T follicular helper cell (primary cell): Measurements from ENCODE around the gene REEP1.

ENCODE experiments used
- DNase-seq: peaks from one replicate; pipeline ENCODE4 v3.0.0-alpha.2; 2020; ENCODE audit warnings: low read depth

Gene REEP1

GRCh38 chr2:86305915-86306254 lies 31.5 kb downstream of the REEP1 start:
- no peak for DNase-seq

- no peak for DNase-seq
These were observed 32.1 kb downstream of the REEP1 start for GRCh38 chr2:86305195-86305914.

GRCh38 chr2:86304416-86304815 lies 33.0 kb downstream of the REEP1 start:
- DNase-seq = no peak

- no peak for DNase-seq
These were observed 35.1 kb downstream of the REEP1 start for GRCh38 chr2:86302320-86302719.

GRCh38 chr2:86301711-86302202 lies 35.7 kb downstream of the REEP1 start:
- DNase-seq = no peak

DNA sequence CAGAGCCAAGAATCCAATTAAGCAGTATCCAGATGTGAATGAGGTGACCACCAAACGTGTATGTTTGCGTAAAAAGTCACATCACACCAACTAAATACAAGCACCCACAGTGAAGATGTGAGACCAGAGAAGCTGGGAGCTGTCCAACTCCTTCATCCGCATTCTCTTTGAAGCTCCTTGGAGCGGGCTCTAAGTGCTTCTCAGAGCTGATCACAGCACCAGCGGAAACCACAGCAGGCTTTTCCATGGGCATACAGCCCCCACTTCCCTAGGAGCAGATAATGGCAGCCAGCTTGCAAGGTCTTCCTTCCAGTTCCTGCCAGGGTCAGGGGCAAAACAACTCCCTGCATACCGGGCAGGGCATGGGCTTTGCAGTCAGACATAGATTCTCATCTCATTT lies 36.4 kb downstream of the REEP1 start:
- no peak for DNase-seq

GRCh38 chr2:86300496-86300895 lies 36.9 kb downstream of the REEP1 start:
- DNase-seq = no peak

DNA sequence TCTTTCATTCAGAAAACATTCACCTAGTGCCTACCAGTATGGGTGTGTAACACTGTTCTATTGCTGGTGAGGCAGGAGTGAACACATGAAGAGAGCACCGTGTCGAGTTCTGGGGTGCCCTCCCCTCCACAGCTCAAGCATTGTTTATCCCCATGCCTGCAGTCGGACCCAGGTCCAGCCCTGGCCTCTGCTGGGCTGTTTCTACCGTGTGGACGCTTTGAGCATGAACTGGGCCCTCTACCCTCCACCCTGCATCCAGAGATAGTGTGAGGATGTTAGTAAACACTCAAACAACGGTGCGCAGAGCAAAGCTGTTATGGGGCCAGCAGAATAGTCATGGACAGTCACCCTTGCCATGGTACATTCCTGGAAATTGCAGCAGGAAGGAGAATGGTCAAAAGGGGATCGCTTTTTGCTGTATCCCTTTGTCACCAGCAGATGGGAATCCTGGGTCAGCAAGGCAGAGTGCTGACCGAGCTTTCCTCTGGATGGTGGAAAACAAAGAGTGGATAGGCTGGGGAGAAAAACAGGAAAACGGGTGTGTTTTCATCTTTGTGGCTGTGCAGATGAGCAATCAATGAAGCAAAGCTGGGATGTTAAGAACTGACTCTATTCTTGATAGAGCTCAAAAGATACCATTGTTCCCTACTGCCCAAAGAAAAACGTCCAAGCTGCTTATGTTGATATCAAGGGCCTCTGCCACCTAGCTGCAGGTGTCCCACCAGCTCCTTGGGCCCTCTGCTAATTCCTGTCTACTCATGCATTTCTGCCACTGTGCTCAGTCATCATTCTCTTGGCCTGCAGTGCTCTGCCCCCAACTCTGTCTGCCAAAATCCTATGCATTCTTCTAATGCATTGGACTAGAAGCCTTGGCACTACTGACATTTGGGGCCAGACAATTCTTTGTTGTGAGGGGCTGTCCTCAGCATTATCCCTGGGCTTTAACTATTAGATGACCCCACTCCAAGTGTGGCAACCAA lies 38.7 kb downstream of the REEP1 start:
- DNase-seq = no peak

DNA sequence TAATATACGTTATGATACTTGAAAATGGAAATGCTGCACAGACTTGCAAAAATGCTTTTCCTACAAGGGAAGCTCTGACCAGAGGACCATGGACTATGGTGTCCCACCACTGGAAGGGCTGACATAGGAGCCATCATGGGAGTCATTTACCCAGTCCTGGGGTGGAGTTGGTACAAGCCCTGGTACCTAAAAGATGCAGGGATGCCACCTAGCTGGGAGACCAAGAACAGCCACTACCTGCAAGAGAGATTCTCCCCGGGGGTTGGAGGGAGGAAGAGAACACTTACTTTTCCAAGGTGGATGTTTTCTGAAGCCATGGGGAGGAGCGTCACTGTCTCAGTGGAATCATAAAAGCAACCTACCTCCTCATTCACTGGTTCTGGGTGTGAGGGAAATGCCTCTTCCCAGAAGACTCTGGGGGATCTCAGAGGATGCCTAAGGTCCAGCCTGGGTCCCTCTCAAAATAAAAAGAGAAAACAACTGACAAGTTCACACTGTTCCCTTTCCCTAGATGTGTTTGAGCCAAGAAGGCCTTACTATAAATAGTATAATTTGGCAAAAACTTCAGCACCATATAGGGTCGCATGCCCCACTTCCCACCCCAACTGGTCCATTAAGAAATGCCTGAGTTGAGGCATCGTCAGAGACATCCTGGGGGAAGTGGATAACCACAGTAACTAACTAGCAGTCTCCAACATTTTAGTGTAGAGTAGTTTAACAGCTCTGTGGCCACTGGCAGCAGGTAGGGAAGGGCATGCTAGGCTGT lies 39.9 kb downstream of the REEP1 start:
- DNase-seq = no peak

GRCh38 chr2:86296947-86297346 lies 40.5 kb downstream of the REEP1 start:
- no peak for DNase-seq

DNA sequence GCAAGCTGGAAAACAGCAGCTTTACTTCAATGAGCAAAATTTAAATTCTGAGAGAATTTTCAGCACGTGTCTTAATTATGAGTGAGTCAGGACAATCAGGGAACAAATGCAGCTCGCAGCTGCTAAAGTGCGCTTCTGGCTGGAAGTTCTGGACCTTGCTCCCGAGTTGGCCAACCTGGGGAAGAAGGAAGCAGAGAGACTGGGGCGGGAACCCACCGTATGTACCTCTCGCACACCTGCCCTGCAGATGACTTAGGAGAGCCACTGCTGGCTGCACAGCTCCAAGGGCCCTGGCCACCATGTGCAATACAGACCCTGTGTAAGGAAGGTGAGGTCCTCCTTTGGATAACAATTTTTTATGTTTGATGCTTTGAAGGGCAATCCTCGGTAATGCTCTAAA lies 42.4 kb downstream of the REEP1 start:
- DNase-seq = no peak

- DNase-seq = no peak
These were observed 43.8 kb downstream of the REEP1 start for GRCh38 chr2:86293612-86294011.

DNA sequence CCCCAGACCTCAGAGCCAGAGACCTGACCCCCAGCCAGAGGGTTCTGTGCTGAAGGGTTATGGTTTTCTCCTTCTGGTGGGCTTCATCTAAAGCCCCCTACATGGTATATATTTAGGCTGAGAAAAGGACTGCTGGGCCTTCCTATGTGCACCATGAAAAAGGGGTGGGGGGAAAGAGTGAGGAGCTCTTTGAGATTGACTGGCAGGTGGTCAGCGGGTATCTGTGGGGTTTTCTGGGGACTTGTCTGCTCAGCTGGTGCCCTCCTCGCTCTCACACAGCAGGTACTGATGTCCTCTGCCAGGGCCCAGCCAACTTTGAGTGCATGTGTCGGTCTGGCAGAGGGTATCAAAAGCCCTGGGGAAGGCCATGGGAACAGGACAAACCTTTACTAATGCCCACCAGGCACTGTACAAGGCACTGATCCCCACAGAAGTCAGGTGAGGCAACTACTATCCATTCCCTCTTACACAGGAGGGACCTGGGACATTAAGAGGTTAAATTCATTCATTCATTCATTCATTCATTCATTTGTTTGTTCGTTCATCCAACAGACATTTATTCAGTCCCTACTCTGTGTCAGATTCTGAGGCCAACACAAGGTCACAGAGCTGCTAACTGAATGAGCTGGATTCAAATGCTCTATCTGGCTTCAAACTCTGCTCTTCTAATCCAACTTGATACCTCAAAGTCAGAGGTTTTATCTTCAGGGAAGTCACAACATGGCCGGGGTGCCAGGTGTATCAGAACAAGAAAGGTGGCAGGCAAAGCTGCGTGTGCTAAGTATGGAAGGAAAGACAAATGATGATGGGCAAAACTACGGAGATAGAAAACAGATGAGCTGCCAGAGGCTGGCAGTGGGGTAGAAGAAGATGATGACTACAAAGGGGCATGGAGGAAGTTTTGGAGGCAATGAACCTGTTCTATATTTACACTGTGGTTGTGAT lies 44.6 kb downstream of the REEP1 start:
- no peak for DNase-seq

- DNase-seq = no peak
These were observed 46.1 kb downstream of the REEP1 start for GRCh38 chr2:86291328-86291662.

- DNase-seq = no peak
These were observed 46.7 kb downstream of the REEP1 start for GRCh38 chr2:86290596-86291327.

DNA sequence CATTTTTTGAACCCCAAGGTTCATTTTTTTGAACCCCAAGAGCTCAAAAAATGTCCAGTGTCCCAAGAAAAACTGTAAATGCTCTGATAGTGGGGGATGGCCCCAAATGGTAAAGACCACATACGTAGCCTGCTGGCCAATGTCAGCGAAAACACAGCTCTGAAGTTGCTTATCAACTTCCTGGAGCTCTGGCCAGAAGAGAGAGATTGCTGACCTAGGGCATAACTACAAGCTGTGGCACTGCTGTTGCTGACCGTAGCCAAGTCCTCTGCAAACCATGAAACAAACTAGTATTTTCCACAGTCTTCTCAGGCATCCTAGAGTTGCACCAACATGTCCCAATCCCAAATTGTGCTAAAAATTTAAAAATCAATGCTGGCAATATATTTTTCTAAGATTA lies 50.9 kb downstream of the REEP1 start:
- no peak for DNase-seq

GRCh38 chr2:86285981-86286380 lies 51.4 kb downstream of the REEP1 start:
- no peak for DNase-seq

DNA sequence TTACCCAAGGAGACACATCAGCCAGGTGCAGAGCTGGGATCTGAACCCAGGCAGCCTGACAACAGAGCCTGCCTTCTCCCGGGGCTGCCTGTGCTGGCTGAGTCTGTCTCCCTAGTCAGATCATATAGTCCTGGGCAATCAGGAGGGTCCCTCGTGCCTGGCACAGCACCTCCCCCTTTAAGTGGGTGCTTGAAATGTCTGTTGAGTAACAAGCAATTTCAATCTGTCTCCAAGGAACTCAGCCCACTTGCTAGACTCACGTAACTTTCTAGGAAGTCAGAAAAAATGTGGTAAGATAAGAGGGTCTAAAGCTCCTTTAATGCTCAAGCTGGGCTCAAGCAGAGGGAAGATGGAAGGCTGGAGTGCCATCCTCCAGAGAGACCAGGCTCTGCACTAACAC lies 51.9 kb downstream of the REEP1 start:
- no peak for DNase-seq

GRCh38 chr2:86284987-86285386 lies 52.4 kb downstream of the REEP1 start:
- no peak for DNase-seq

- DNase-seq = no peak
These were observed 53.0 kb downstream of the REEP1 start for GRCh38 chr2:86284401-86284841.
